Suprapubic skin (tissue), 3 donors: Measurements from ENCODE around the gene ELMO1.

Source experiments
- CTCF ChIP-seq, 2 donors: fragments of 200-600 bp in 1 of 2; fragments of 450-650 bp in 1 of 2; sonication (generic) in 1 of 2; IDR thresholded peaks; one replicate each; pipeline ENCODE4 v1.5.1; 2016 to 2019; ENCODE audit warnings: antibody characterized with exemption in 2 of 2, mild to moderate bottlenecking in 1 of 2, moderate library complexity in 1 of 2
- EP300 ChIP-seq: sonication (generic); formaldehyde crosslinking; IDR thresholded peaks from one replicate; pipeline ENCODE4 v1.6.1; 2017; ENCODE audit warnings: antibody characterized with exemption

GRCh38 chr7:36827726-36828703 is 620.6 kb downstream of the ELMO1 start:
- TF ChIP-seq EP300, result no peak
- TF ChIP-seq CTCF (IDR thresholded peaks at IDR 0.05), result no peak
